ENCODE measurements around the gene SCUBE1. TPM values are rescaled to one million over a fixed set of nuclear protein-coding genes. Genes with fewer than 3 reads are reported as not detected.

Gene SCUBE1
- total RNA-seq, 1 donor from 2014 or later = not detected

- Mint-ChIP-seq H3K4me3 (no peak overlapping the region), H3K27ac (no peak overlapping the region), H3K27me3 (peaks cover 9% of the 10 kb centered on the region), H3K36me3 (ENCODE audit: low read depth) (no peaks in the 10 kb centered on the region), H3K9me3 (no peaks in the 10 kb centered on the region), H3K4me1 (peaks cover 8% of the 10 kb centered on the region)
- intact Hi-C loops (cut with micrococcal nuclease) = no loop called here
- no peak for DNase-seq
Measured at GRCh38 chr22:43252319-43252718, 90.9 kb downstream of the SCUBE1 start.

DNA sequence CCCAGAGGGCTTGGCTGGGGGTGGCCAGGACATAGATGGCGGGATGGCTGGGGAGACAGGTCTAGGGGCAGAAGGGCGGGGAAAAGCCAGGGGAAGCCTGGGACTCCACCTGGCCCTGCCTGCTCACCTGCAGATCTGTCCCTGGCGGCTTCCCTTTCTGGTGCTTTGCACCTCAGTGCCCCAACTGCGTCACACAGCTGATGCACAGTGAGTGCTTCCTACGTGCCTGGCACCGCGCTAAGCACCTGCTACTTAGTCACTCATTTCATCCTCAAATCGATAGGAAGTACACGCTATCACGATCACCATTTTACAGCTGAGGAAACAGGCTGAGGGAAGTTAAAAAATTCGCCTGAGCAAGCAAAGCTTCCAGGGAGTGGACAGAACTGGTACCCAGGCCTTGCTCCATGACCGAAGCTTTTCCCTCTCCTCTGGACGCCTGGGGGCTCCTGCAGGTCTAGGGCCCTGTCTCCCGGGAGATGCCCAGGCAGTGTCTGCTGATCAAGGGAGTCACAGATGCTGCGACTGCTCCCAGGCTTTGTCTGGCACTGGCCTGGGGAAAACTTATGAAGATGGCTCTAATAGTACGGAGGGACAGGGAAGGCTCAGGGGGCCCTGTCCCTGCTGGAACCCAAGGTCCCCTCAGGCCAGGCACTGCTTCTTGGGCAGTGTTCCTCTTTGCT lies 93.2 kb downstream of the SCUBE1 start:
- Mint-ChIP-seq H3K4me1 (no peaks in the 10 kb centered on the region), H3K4me3 (no peak overlapping the region), H3K27ac (no peak overlapping the region), H3K36me3 (ENCODE audit: low read depth) (no peaks in the 10 kb centered on the region), H3K27me3 (no peaks in the 10 kb centered on the region), H3K9me3 (no peaks in the 10 kb centered on the region)
- intact Hi-C loops (cut with micrococcal nuclease) = no loop called here
- DNase-seq = no peak

- Mint-ChIP-seq H3K36me3 (ENCODE audit: low read depth) (no peaks in the 10 kb centered on the region), H3K4me1 (no peaks in the 10 kb centered on the region), H3K27me3 (no peaks in the 10 kb centered on the region), H3K4me3 (no peak overlapping the region), H3K9me3 (no peaks in the 10 kb centered on the region), H3K27ac (no peak overlapping the region)
- no peak for DNase-seq
- intact Hi-C loops (cut with micrococcal nuclease) = no loop called here
Measured at GRCh38 chr22:43247546-43248260, 95.5 kb downstream of the SCUBE1 start.

- Mint-ChIP-seq H3K27me3 (no peaks in the 10 kb centered on the region), H3K9me3 (no peaks in the 10 kb centered on the region), H3K4me3 (no peak overlapping the region), H3K4me1 (no peaks in the 10 kb centered on the region), H3K27ac (no peak overlapping the region), H3K36me3 (ENCODE audit: low read depth) (no peaks in the 10 kb centered on the region)
- intact Hi-C loops (cut with micrococcal nuclease) = no loop called here
- no peak for DNase-seq
Measured at GRCh38 chr22:43246188-43246587, 97.0 kb downstream of the SCUBE1 start.

GRCh38 chr22:43245717-43246116 lies 97.5 kb downstream of the SCUBE1 start:
- H3K4me3 Mint-ChIP-seq = no peak overlapping the region
- DNase-seq = no peak
- no peaks in the 10 kb centered on the region for H3K4me1 Mint-ChIP-seq
- H3K27ac Mint-ChIP-seq = no peak overlapping the region
- H3K9me3 Mint-ChIP-seq = no peaks in the 10 kb centered on the region
- intact Hi-C loops (cut with micrococcal nuclease) = no loop called here
- H3K27me3 Mint-ChIP-seq = no peaks in the 10 kb centered on the region
- H3K36me3 Mint-ChIP-seq (ENCODE audit: low read depth) = no peaks in the 10 kb centered on the region

GRCh38 chr22:43244803-43245527 lies 98.2 kb downstream of the SCUBE1 start:
- no peak overlapping the region for H3K27ac Mint-ChIP-seq
- no peaks in the 10 kb centered on the region for H3K27me3 Mint-ChIP-seq
- H3K4me3 Mint-ChIP-seq = no peak overlapping the region
- no peak for DNase-seq
- H3K36me3 Mint-ChIP-seq (ENCODE audit: low read depth) = no peaks in the 10 kb centered on the region
- intact Hi-C loops (cut with micrococcal nuclease) = no loop called here
- H3K9me3 Mint-ChIP-seq = no peaks in the 10 kb centered on the region
- no peaks in the 10 kb centered on the region for H3K4me1 Mint-ChIP-seq

DNA sequence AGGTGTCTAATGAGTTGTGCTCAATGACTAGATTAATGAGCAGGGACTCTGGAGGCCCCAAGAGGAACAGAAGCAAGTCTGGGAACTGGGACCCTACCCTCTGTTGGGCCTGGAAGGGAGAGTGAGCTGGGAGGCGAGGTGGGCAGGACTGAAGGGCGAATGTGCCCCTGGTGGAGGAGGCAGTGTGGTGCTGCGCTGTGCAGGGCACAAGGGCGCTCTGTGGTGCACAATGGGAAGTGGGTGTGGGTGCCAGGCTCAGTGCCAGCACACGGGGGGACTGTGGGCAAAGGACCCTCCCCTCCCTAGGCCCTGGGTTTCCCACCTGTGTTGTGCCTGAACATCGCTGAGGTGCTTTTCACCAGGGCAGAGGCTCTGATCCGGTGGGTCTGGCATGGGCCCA lies 98.8 kb downstream of the SCUBE1 start:
- H3K4me1 Mint-ChIP-seq = no peaks in the 10 kb centered on the region
- no peak overlapping the region for H3K4me3 Mint-ChIP-seq
- intact Hi-C loops (cut with micrococcal nuclease) = no loop called here
- no peaks in the 10 kb centered on the region for H3K36me3 Mint-ChIP-seq (ENCODE audit: low read depth)
- H3K27me3 Mint-ChIP-seq = no peaks in the 10 kb centered on the region
- no peaks in the 10 kb centered on the region for H3K9me3 Mint-ChIP-seq
- DNase-seq = no peak
- no peak overlapping the region for H3K27ac Mint-ChIP-seq

DNA sequence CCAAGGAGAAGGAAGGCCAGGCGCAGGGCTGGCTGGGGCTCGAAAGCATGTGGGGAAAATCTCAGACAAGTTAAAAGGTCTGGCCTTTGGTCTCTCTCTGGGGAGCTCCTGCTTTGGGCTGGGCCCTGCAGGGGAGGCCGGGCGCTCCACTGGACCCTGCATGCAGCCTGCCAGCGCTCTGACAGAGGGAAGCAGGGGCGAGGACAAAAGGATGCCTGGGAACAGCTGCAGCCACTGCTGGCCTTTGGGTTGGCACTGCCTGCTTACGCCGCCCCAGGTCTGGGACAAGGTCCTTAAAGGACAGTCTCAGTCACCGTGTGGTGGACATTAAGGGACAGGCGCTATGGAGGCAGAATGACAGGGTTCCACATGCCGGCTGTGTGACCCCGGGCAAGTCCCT lies 99.8 kb downstream of the SCUBE1 start:
- H3K9me3 Mint-ChIP-seq = no peaks in the 10 kb centered on the region
- no peaks in the 10 kb centered on the region for H3K36me3 Mint-ChIP-seq (ENCODE audit: low read depth)
- intact Hi-C loops (cut with micrococcal nuclease) = no loop called here
- H3K4me1 Mint-ChIP-seq = no peaks in the 10 kb centered on the region
- no peak for DNase-seq
- no peak overlapping the region for H3K4me3 Mint-ChIP-seq
- no peaks in the 10 kb centered on the region for H3K27me3 Mint-ChIP-seq
- no peak overlapping the region for H3K27ac Mint-ChIP-seq

DNA sequence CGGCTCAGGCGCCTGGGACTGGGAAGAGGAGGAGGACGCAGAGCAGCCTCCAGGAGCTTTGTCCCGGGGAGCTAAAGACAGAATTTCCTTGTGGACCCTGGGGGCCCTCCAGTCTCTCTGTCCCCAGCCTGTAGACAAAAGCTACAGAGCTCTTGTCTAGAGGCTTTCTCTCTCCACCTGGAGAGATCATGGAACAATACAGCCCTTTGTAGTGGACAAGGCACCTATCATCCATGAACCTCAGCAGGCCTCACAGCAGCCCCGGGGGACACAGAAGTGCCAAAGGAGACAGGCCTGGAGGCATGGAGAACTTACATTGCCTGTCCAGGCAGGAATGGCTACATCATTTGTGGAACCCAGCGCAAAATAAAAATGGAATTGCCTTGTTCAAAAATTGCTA lies 100.5 kb downstream of the SCUBE1 start:
- intact Hi-C loops (cut with micrococcal nuclease) = no loop called here
- H3K9me3 Mint-ChIP-seq = no peaks in the 10 kb centered on the region
- H3K4me1 Mint-ChIP-seq = no peaks in the 10 kb centered on the region
- no peaks in the 10 kb centered on the region for H3K27me3 Mint-ChIP-seq
- no peak overlapping the region for H3K27ac Mint-ChIP-seq
- no peaks in the 10 kb centered on the region for H3K36me3 Mint-ChIP-seq (ENCODE audit: low read depth)
- no peak overlapping the region for H3K4me3 Mint-ChIP-seq
- DNase-seq = no peak

DNA sequence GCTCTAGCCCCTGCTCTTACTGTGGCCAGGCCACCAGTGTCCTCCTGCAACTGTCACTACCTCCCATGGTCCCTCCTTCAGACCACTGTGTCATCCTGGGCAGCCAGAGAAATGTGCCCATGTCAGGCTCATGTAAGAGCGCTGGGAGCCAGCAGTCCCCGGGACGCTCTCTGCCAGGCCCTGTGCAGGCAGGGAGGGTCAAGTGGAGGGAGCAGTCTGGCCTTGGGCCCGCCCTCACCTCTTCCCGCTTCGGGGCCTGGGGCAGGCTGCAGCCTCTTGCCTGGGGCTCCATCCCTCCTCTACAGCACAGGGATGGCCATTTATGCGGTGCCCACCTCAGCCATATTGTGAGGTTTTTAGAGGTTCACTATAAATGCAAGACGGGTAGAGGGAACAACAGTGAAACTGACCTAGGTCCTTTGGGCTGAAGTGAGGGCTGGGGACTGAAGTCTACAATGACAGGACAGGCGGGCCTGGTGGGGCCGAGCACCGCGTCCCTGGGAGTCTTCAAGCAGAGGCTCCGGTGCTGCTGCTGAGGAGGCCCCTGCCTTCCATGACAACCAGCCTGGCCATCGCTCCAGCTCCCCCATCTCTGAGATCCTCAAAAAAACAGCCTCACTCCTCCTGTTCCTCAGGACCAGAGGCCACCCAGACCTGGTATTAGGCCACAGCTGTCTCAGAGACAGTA lies 101.3 kb downstream of the SCUBE1 start:
- no peaks in the 10 kb centered on the region for H3K36me3 Mint-ChIP-seq (ENCODE audit: low read depth)
- H3K4me3 Mint-ChIP-seq = no peak overlapping the region
- no peaks in the 10 kb centered on the region for H3K4me1 Mint-ChIP-seq
- intact Hi-C loops (cut with micrococcal nuclease) = no loop called here
- no peaks in the 10 kb centered on the region for H3K9me3 Mint-ChIP-seq
- no peak for DNase-seq
- H3K27me3 Mint-ChIP-seq = no peaks in the 10 kb centered on the region
- H3K27ac Mint-ChIP-seq = no peak overlapping the region

- Mint-ChIP-seq H3K36me3 (ENCODE audit: low read depth) (no peaks in the 10 kb centered on the region), H3K27ac (no peak overlapping the region), H3K4me3 (no peak overlapping the region), H3K27me3 (no peaks in the 10 kb centered on the region), H3K9me3 (no peaks in the 10 kb centered on the region), H3K4me1 (no peaks in the 10 kb centered on the region)
- DNase-seq = no peak
- intact Hi-C loops (cut with micrococcal nuclease) = no loop called here
Measured at GRCh38 chr22:43241138-43241597, 102.0 kb downstream of the SCUBE1 start.

- no peak for DNase-seq
- intact Hi-C loops (cut with micrococcal nuclease) = no loop called here
- no peaks in the 10 kb centered on the region for H3K9me3 Mint-ChIP-seq
- no peaks in the 10 kb centered on the region for H3K4me1 Mint-ChIP-seq
- H3K27me3 Mint-ChIP-seq = no peaks in the 10 kb centered on the region
- no peak overlapping the region for H3K4me3 Mint-ChIP-seq
- no peak overlapping the region for H3K27ac Mint-ChIP-seq
- no peaks in the 10 kb centered on the region for H3K36me3 Mint-ChIP-seq (ENCODE audit: low read depth)
Measured at GRCh38 chr22:43240614-43241013, 102.6 kb downstream of the SCUBE1 start.

GRCh38 chr22:43239956-43240355 lies 103.2 kb downstream of the SCUBE1 start:
- Mint-ChIP-seq H3K9me3 (no peaks in the 10 kb centered on the region), H3K36me3 (ENCODE audit: low read depth) (no peaks in the 10 kb centered on the region), H3K4me3 (no peak overlapping the region), H3K27me3 (no peaks in the 10 kb centered on the region), H3K4me1 (no peaks in the 10 kb centered on the region), H3K27ac (no peak overlapping the region)
- no peak for DNase-seq
- intact Hi-C loops (cut with micrococcal nuclease) = no loop called here

All from activated CD4-positive, alpha-beta T cell treated with anti-CD3 and anti-CD28 coated beads, Interleukin-2, amount 10 ng/mL, durations not matched to agents 24 days and 14 days (primary cell).